ENCODE measurements around the gene LRP1B.

The LRP1B gene

DNA sequence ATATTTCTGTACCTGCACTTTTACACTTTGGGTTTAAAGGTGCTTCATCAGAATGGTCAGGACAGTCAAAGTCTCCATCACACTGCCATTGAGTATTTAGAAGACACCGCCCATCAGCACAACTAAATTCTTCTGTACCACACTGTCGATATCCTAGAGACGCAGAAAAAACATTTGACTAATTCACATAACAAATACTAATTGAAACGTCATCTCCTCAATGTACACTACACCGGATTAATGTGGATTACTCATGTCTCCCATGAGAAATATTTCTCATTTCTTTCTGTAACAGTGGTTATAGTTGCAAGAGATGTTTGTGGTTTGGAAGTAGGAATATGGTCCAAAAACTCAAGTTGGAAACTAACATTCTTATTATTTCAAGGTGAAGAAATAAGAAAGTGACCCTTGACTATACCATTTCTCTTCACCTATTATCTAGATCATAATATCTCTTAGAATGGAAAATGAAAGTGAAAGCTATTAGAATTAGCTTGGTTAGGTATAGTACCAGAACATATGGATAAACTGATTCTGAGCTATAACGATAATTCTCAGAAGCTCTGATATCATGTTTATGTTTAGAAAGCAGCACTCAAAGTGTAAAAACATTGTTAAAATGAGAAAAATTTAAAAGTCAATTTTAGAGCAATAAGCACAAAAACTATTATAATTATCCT is 1627.7 kb downstream of the LRP1B start:
- no peak for DNase-seq
- Histone ChIP-seq H3K4me1 (ENCODE audit: control insufficient read depth, low read depth, low read length) (no peaks in the 10 kb centered on the region), H3K4me2 (ENCODE audit: low read length) (no peak overlapping the region), H3K23ac (ENCODE audit: low read length) (no peak overlapping the region), H3K36me3 (ENCODE audit: control insufficient read depth, insufficient read depth, low read length) (no peaks in the 10 kb centered on the region), H3K56ac (ENCODE audit: low read length) (no peak overlapping the region), H2BK15ac (replicated peaks; ENCODE audit: low read depth) (no peak overlapping the region), H3K27me3 (ENCODE audit: insufficient read depth, low read length, poor library complexity) (no peaks in the 10 kb centered on the region), H3K18ac (ENCODE audit: low read length) (no peak overlapping the region), H4K8ac (ENCODE audit: low read depth, low read length) (no peak overlapping the region), H3K27ac (ENCODE audit: low read depth, low read length) (no peak overlapping the region), H3K4ac (ENCODE audit: low read depth, low read length) (no peak overlapping the region), H3K9ac (ENCODE audit: low read length) (no peak overlapping the region), H3K4me3 (ENCODE audit: low read length) (no peak overlapping the region), H2BK5ac (ENCODE audit: low read length) (no peak overlapping the region), H4K5ac (ENCODE audit: low read length) (no peak overlapping the region), H3K79me2 (ENCODE audit: control insufficient read depth, insufficient read depth, low read length) (no peaks in the 10 kb centered on the region), H2BK120ac (ENCODE audit: low read depth, low read length) (no peak overlapping the region), H3K79me1 (ENCODE audit: low read length) (no peaks in the 10 kb centered on the region), H2AK5ac (ENCODE audit: low read length) (no peak overlapping the region)
- WGBS (ENCODE audit: extremely low coverage, insufficient coverage, low lambda C conversion rate), result no CpG with 5 or more reads among the region's 6 CpGs

DNA sequence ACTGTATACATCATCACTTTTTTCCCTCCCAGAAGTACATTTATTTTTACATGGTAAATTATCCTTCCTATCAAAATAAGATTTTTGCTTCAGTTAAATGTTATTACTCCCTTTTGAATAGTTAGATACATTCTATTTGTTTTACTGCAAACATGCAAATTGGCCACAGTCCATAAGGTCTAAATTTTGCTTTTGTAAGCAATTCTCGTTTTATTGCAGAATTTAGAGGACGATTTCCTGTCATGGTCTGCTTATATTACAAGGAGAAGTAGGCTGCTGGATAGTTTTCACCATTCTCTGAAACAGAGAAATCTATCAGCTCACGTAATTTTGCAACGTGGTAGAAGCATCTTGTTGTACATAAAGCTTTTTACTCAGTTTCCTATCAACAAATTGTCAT is 1632.5 kb downstream of the LRP1B start:
- WGBS (ENCODE audit: extremely low coverage, insufficient coverage, low lambda C conversion rate), result no CpG with 5 or more reads among the region's 4 CpGs
- Histone ChIP-seq H3K4me2 (ENCODE audit: low read length) (no peak overlapping the region), H3K79me2 (ENCODE audit: control insufficient read depth, insufficient read depth, low read length) (no peaks in the 10 kb centered on the region), H4K8ac (ENCODE audit: low read depth, low read length) (no peak overlapping the region), H3K9ac (ENCODE audit: low read length) (no peak overlapping the region), H3K56ac (ENCODE audit: low read length) (no peak overlapping the region), H3K36me3 (ENCODE audit: control insufficient read depth, insufficient read depth, low read length) (no peaks in the 10 kb centered on the region), H3K4ac (ENCODE audit: low read depth, low read length) (no peak overlapping the region), H3K18ac (ENCODE audit: low read length) (no peak overlapping the region), H3K23ac (ENCODE audit: low read length) (no peak overlapping the region), H3K79me1 (ENCODE audit: low read length) (no peaks in the 10 kb centered on the region), H4K5ac (ENCODE audit: low read length) (no peak overlapping the region), H2AK5ac (ENCODE audit: low read length) (no peak overlapping the region), H2BK120ac (ENCODE audit: low read depth, low read length) (no peak overlapping the region), H3K4me1 (ENCODE audit: control insufficient read depth, low read depth, low read length) (no peaks in the 10 kb centered on the region), H3K4me3 (ENCODE audit: low read length) (no peak overlapping the region), H2BK5ac (ENCODE audit: low read length) (no peak overlapping the region), H3K27ac (ENCODE audit: low read depth, low read length) (no peak overlapping the region), H3K27me3 (ENCODE audit: insufficient read depth, low read length, poor library complexity) (no peaks in the 10 kb centered on the region), H2BK15ac (replicated peaks; ENCODE audit: low read depth) (no peak overlapping the region)
- DNase-seq, result no peak

DNA sequence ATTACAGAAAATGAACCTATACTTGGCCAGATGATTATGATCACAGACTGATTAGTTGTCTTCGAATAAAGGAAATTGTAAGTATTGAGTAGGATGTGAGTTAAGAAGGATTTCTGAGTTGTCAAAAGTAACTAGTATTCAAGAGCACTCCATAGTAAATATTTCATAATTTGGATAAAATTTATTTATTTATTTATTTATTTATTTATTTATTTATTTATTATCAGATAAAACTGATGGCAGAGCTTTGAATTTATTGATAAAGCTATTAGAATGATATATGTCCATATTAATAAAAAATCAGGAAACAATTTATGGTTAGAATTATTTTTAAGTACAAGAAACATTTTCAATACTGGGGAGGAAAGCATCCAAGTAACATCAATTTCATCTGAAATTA is 1634.1 kb downstream of the LRP1B start:
- Histone ChIP-seq H3K36me3 (ENCODE audit: control insufficient read depth, insufficient read depth, low read length) (no peaks in the 10 kb centered on the region), H3K4me2 (ENCODE audit: low read length) (no peak overlapping the region), H3K23ac (ENCODE audit: low read length) (no peak overlapping the region), H3K4me3 (ENCODE audit: low read length) (no peak overlapping the region), H3K27ac (ENCODE audit: low read depth, low read length) (no peak overlapping the region), H2BK120ac (ENCODE audit: low read depth, low read length) (no peak overlapping the region), H3K79me2 (ENCODE audit: control insufficient read depth, insufficient read depth, low read length) (no peaks in the 10 kb centered on the region), H3K4me1 (ENCODE audit: control insufficient read depth, low read depth, low read length) (no peaks in the 10 kb centered on the region), H3K9ac (ENCODE audit: low read length) (no peak overlapping the region), H4K5ac (ENCODE audit: low read length) (no peak overlapping the region), H3K79me1 (ENCODE audit: low read length) (no peaks in the 10 kb centered on the region), H3K27me3 (ENCODE audit: insufficient read depth, low read length, poor library complexity) (no peaks in the 10 kb centered on the region), H2BK15ac (replicated peaks; ENCODE audit: low read depth) (no peak overlapping the region), H2AK5ac (ENCODE audit: low read length) (no peak overlapping the region), H3K18ac (ENCODE audit: low read length) (no peak overlapping the region), H4K8ac (ENCODE audit: low read depth, low read length) (no peak overlapping the region), H2BK5ac (ENCODE audit: low read length) (no peak overlapping the region), H3K4ac (ENCODE audit: low read depth, low read length) (no peak overlapping the region), H3K56ac (ENCODE audit: low read length) (no peak overlapping the region)
- WGBS (ENCODE audit: extremely low coverage, insufficient coverage, low lambda C conversion rate), result 100% methylated on average over 1 of the region's 1 CpG
- DNase-seq, result no peak

DNA sequence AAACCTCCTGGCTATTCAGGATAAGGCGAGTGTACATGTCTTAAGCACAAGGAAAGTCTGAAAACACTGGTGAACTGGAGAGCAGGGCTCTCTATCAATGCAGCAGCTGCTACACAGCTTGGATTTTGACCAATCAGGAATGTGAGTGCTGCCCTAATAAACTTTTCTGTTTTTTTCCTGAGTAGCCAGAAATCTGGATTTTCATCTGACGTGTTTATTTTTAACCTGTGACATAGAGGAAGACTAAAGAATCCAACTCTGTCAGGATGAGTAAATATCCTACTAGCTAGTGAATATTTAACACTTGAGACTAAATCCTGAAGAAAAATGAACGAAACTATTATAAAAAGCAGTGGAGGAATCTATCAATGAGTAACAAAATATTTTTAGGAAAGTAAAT is 1638.9 kb downstream of the LRP1B start:
- no peak overlapping the region for H4K5ac ChIP-seq (ENCODE audit: low read length)
- no peak overlapping the region for H2BK15ac ChIP-seq (replicated peaks; ENCODE audit: low read depth)
- H3K36me3 ChIP-seq (ENCODE audit: control insufficient read depth, insufficient read depth, low read length), result no peaks in the 10 kb centered on the region
- no peak overlapping the region for H3K4me3 ChIP-seq (ENCODE audit: low read length)
- H2BK120ac ChIP-seq (ENCODE audit: low read depth, low read length), result no peak overlapping the region
- no peaks in the 10 kb centered on the region for H3K4me1 ChIP-seq (ENCODE audit: control insufficient read depth, low read depth, low read length)
- H2AK5ac ChIP-seq (ENCODE audit: low read length), result no peak overlapping the region
- no peak overlapping the region for H3K23ac ChIP-seq (ENCODE audit: low read length)
- H3K27me3 ChIP-seq (ENCODE audit: insufficient read depth, low read length, poor library complexity), result no peaks in the 10 kb centered on the region
- H4K8ac ChIP-seq (ENCODE audit: low read depth, low read length), result no peak overlapping the region
- H3K4ac ChIP-seq (ENCODE audit: low read depth, low read length), result no peak overlapping the region
- no peak overlapping the region for H3K27ac ChIP-seq (ENCODE audit: low read depth, low read length)
- no peak overlapping the region for H2BK5ac ChIP-seq (ENCODE audit: low read length)
- no peak for DNase-seq
- WGBS (ENCODE audit: extremely low coverage, insufficient coverage, low lambda C conversion rate), result no CpG with 5 or more reads among the region's 3 CpGs
- no peak overlapping the region for H3K4me2 ChIP-seq (ENCODE audit: low read length)
- H3K79me1 ChIP-seq (ENCODE audit: low read length), result no peaks in the 10 kb centered on the region
- H3K18ac ChIP-seq (ENCODE audit: low read length), result no peak overlapping the region
- H3K56ac ChIP-seq (ENCODE audit: low read length), result no peak overlapping the region
- no peak overlapping the region for H3K9ac ChIP-seq (ENCODE audit: low read length)
- no peaks in the 10 kb centered on the region for H3K79me2 ChIP-seq (ENCODE audit: control insufficient read depth, insufficient read depth, low read length)

DNA sequence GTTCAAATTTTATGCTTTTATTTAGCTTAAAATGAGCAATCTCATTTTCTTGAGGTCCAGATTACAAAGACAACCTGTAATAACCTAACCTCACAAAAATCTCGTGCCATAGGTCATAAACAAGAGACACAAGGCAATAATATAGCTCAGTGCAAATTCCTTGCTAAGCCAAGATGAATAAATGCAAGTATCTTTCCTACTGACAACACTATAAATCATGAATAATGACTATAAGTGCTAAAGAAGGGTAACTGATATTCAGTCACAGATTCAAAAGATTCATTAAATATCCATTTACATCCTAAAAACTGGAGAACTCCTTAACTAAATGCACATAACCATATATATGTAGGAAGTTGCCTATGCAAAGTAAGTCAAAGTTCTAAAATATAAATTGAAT is 1641.6 kb downstream of the LRP1B start:
- H2BK5ac ChIP-seq (ENCODE audit: low read length), result no peak overlapping the region
- WGBS (ENCODE audit: extremely low coverage, insufficient coverage, low lambda C conversion rate), result no CpG with 5 or more reads among the region's 1 CpG
- no peak overlapping the region for H2BK15ac ChIP-seq (replicated peaks; ENCODE audit: low read depth)
- H3K79me1 ChIP-seq (ENCODE audit: low read length), result no peaks in the 10 kb centered on the region
- H3K4ac ChIP-seq (ENCODE audit: low read depth, low read length), result no peak overlapping the region
- no peaks in the 10 kb centered on the region for H3K27me3 ChIP-seq (ENCODE audit: insufficient read depth, low read length, poor library complexity)
- H3K23ac ChIP-seq (ENCODE audit: low read length), result no peak overlapping the region
- no peak overlapping the region for H3K27ac ChIP-seq (ENCODE audit: low read depth, low read length)
- no peak overlapping the region for H3K18ac ChIP-seq (ENCODE audit: low read length)
- no peak overlapping the region for H4K5ac ChIP-seq (ENCODE audit: low read length)
- no peaks in the 10 kb centered on the region for H3K36me3 ChIP-seq (ENCODE audit: control insufficient read depth, insufficient read depth, low read length)
- no peak for DNase-seq
- H4K8ac ChIP-seq (ENCODE audit: low read depth, low read length), result no peak overlapping the region
- H3K4me1 ChIP-seq (ENCODE audit: control insufficient read depth, low read depth, low read length), result no peaks in the 10 kb centered on the region
- no peak overlapping the region for H3K9ac ChIP-seq (ENCODE audit: low read length)
- H3K56ac ChIP-seq (ENCODE audit: low read length), result no peak overlapping the region
- no peak overlapping the region for H3K4me3 ChIP-seq (ENCODE audit: low read length)
- H2BK120ac ChIP-seq (ENCODE audit: low read depth, low read length), result no peak overlapping the region
- H3K79me2 ChIP-seq (ENCODE audit: control insufficient read depth, insufficient read depth, low read length), result no peaks in the 10 kb centered on the region
- H2AK5ac ChIP-seq (ENCODE audit: low read length), result no peak overlapping the region
- no peak overlapping the region for H3K4me2 ChIP-seq (ENCODE audit: low read length)

DNA sequence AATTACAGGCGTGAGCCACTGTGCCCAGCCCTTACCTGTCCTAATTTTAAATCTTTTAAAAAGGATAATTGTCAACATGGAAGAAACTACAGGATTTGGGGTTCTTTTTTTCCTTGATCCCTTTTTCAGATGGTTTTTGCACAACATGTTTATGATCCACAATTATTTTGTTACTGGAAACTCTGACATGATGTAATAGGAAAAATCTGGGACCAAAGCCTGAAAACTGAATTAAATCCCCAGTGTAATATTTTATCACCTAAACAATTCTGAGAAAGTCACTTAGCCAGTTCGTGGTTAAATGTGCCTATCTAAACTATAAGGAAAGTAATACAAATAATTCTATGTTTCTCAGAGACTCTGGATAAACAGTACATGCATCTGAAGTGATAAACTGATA is 1649.7 kb downstream of the LRP1B start:
- H3K27ac ChIP-seq (ENCODE audit: low read depth, low read length), result no peak overlapping the region
- H3K56ac ChIP-seq (ENCODE audit: low read length), result no peak overlapping the region
- no peak overlapping the region for H3K23ac ChIP-seq (ENCODE audit: low read length)
- no peak overlapping the region for H4K8ac ChIP-seq (ENCODE audit: low read depth, low read length)
- no peak overlapping the region for H2AK5ac ChIP-seq (ENCODE audit: low read length)
- no peaks in the 10 kb centered on the region for H3K27me3 ChIP-seq (ENCODE audit: insufficient read depth, low read length, poor library complexity)
- no peak overlapping the region for H3K4ac ChIP-seq (ENCODE audit: low read depth, low read length)
- WGBS (ENCODE audit: extremely low coverage, insufficient coverage, low lambda C conversion rate), result no CpG with 5 or more reads among the region's 2 CpGs
- no peak overlapping the region for H2BK5ac ChIP-seq (ENCODE audit: low read length)
- H2BK15ac ChIP-seq (replicated peaks; ENCODE audit: low read depth), result no peak overlapping the region
- no peak overlapping the region for H3K4me3 ChIP-seq (ENCODE audit: low read length)
- H3K4me2 ChIP-seq (ENCODE audit: low read length), result no peak overlapping the region
- no peak overlapping the region for H3K9ac ChIP-seq (ENCODE audit: low read length)
- H3K79me1 ChIP-seq (ENCODE audit: low read length), result no peaks in the 10 kb centered on the region
- H3K4me1 ChIP-seq (ENCODE audit: control insufficient read depth, low read depth, low read length), result no peaks in the 10 kb centered on the region
- no peak overlapping the region for H2BK120ac ChIP-seq (ENCODE audit: low read depth, low read length)
- no peak overlapping the region for H3K18ac ChIP-seq (ENCODE audit: low read length)
- H3K36me3 ChIP-seq (ENCODE audit: control insufficient read depth, insufficient read depth, low read length), result no peaks in the 10 kb centered on the region
- H4K5ac ChIP-seq (ENCODE audit: low read length), result no peak overlapping the region
- DNase-seq, result no peak
- H3K79me2 ChIP-seq (ENCODE audit: control insufficient read depth, insufficient read depth, low read length), result no peaks in the 10 kb centered on the region
